MCF 10A (cell line): ENCODE measurements around the gene SLC13A2. TPM values are rescaled to one million over a fixed set of nuclear protein-coding genes. Genes with fewer than 3 reads are reported as not detected.

Experiments used
- BruUV-seq: library from RNA; stranded (reverse); fragments of 400-500 nt; replicated peaks from 2 replicates; lab custom pipeline; 2021; lab: Mats Ljungman, UMichigan
- CTCF ChIA-PET: fragments of 300-600 bp; sonication (Branson Sonifier 250); formaldehyde crosslinking; extraction: SDS; loops from one replicate; lab custom pipeline; 2021; ENCODE audit warnings: antibody characterized with exemption, inconsistent platforms; lab: Yijun Ruan, JAX
- POLR2A ChIA-PET: fragments of 300-600, 350-650 bp; sonication (Branson Sonifier 250); formaldehyde crosslinking; extraction: SDS; loops from one replicate; lab custom pipeline; 2020; ENCODE audit warnings: antibody characterized with exemption, inconsistent platforms; lab: Yijun Ruan, JAX
- DNase-seq: peaks from one replicate; pipeline ENCODE4 v3.0.0-alpha.2; 2018; ENCODE audit not compliant: unreplicated experiment
- H3K27ac Mint-ChIP-seq: one replicate; pipeline ENCODE4 v1.8.0; 2022; ENCODE audit warnings: mild to moderate bottlenecking, low read depth, mixed read lengths; ENCODE audit not compliant: unreplicated experiment
- H3K27me3 Mint-ChIP-seq: one replicate; pipeline ENCODE4 v1.8.0; 2022; ENCODE audit warnings: mixed read lengths; ENCODE audit not compliant: insufficient read depth, unreplicated experiment
- H3K36me3 Mint-ChIP-seq: one replicate; pipeline ENCODE4 v1.8.0; 2022; ENCODE audit warnings: mild to moderate bottlenecking, moderate library complexity, mixed read lengths; ENCODE audit not compliant: insufficient read depth, unreplicated experiment
- H3K4me1 Mint-ChIP-seq: one replicate; pipeline ENCODE4 v1.8.0; 2022; ENCODE audit warnings: mixed read lengths; ENCODE audit not compliant: insufficient read depth, unreplicated experiment
- H3K4me3 Mint-ChIP-seq: one replicate; pipeline ENCODE4 v1.8.0; 2022; ENCODE audit warnings: mild to moderate bottlenecking, moderate library complexity, mixed read lengths; ENCODE audit not compliant: unreplicated experiment
- H3K9me3 Mint-ChIP-seq: one replicate; pipeline ENCODE4 v1.8.0; 2022; ENCODE audit warnings: mixed read lengths; ENCODE audit not compliant: unreplicated experiment
- intact Hi-C: fragments of 100-400 bp; cut with micrococcal nuclease; formaldehyde crosslinking; loops from 2 replicates; pipeline ENCODE4 v1.14.1; 2022
- total RNA-seq: library from RNA; stranded (reverse); gene quantifications from 2 replicates; pipeline ENCODE4 v1.2.3, GENCODE V29; 2022
- TF ChIP-seq, protein P1 (sequence below): fragments of 200-600 bp; IDR thresholded peaks from one replicate; pipeline ENCODE4 v1.8.0; 2022; ENCODE audit warnings: antibody characterized with exemption, mild to moderate bottlenecking; ENCODE audit not compliant: unreplicated experiment

SLC13A2 gene
- total RNA-seq, 1 experiment from 2014 or later = not detected

DNA sequence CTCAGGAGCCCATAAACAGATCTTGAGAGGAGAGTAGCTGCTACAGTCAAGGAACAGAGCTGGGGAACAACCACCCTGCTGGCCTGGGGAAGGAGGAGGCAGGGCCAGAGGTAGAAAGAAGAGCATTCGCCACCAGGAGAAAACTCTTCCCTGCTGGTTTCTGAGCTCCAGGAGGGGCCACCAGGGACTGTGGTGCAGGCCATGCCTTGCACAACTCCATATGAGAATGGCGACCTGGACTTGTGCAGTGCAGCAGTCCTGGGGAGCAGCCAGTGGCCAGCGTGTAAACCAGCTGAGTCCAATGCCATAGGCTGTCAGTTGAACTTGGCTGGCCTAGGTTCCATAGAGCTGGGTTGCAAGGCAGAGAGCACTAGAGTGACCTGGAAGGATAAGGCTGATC lies 11.6 kb downstream of the SLC13A2 start:
- Mint-ChIP-seq H3K27me3 (peaks cover 15% of the 10 kb centered on the region), H3K36me3 (no peaks in the 10 kb centered on the region), H3K9me3 (no peaks in the 10 kb centered on the region), H3K27ac (no peak overlapping the region), H3K4me3 (no peak overlapping the region), H3K4me1 (no peaks in the 10 kb centered on the region)
- ChIA-PET POLR2A (interaction anchor here (0.6 to 1.3 kb wide), 2 partner anchors 68 to 419 kb away, joined by 3 to 4 read pairs; no protein-coding TSS in a partner anchor), CTCF (interaction anchor here (1.2 to 1.6 kb wide), 3 partner anchors 12 to 56 kb away, joined by 3 to 4 read pairs (median 3); no protein-coding TSS in a partner anchor)
- TF ChIP-seq, protein P1, sequence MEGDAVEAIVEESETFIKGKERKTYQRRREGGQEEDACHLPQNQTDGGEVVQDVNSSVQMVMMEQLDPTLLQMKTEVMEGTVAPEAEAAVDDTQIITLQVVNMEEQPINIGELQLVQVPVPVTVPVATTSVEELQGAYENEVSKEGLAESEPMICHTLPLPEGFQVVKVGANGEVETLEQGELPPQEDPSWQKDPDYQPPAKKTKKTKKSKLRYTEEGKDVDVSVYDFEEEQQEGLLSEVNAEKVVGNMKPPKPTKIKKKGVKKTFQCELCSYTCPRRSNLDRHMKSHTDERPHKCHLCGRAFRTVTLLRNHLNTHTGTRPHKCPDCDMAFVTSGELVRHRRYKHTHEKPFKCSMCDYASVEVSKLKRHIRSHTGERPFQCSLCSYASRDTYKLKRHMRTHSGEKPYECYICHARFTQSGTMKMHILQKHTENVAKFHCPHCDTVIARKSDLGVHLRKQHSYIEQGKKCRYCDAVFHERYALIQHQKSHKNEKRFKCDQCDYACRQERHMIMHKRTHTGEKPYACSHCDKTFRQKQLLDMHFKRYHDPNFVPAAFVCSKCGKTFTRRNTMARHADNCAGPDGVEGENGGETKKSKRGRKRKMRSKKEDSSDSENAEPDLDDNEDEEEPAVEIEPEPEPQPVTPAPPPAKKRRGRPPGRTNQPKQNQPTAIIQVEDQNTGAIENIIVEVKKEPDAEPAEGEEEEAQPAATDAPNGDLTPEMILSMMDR = no peak
- intact Hi-C loops = no loop called here
- DNase-seq = no peak
- BruUV-seq = no TSS peak

GRCh38 chr17:28487881-28488532 lies 14.6 kb downstream of the SLC13A2 start:
- CTCF ChIA-PET = interaction anchor here (0.7 to 1.2 kb wide), 5 partner anchors 8 to 59 kb away, joined by 3 to 5 read pairs (median 4); no protein-coding TSS in a partner anchor
- Mint-ChIP-seq H3K4me1 (peaks cover 8% of the 10 kb centered on the region), H3K4me3 (no peak overlapping the region), H3K9me3 (no peaks in the 10 kb centered on the region), H3K27me3 (peaks cover 15% of the 10 kb centered on the region), H3K27ac (no peak overlapping the region), H3K36me3 (no peaks in the 10 kb centered on the region)
- no peak for DNase-seq
- TF ChIP-seq, protein P1 = no peak
- intact Hi-C loops = no loop called here
- no TSS peak for BruUV-seq
- POLR2A ChIA-PET = interaction anchor here (0.5 kb wide), 1 partner anchor 140 kb away, joined by 3 read pairs; no protein-coding TSS in a partner anchor

DNA sequence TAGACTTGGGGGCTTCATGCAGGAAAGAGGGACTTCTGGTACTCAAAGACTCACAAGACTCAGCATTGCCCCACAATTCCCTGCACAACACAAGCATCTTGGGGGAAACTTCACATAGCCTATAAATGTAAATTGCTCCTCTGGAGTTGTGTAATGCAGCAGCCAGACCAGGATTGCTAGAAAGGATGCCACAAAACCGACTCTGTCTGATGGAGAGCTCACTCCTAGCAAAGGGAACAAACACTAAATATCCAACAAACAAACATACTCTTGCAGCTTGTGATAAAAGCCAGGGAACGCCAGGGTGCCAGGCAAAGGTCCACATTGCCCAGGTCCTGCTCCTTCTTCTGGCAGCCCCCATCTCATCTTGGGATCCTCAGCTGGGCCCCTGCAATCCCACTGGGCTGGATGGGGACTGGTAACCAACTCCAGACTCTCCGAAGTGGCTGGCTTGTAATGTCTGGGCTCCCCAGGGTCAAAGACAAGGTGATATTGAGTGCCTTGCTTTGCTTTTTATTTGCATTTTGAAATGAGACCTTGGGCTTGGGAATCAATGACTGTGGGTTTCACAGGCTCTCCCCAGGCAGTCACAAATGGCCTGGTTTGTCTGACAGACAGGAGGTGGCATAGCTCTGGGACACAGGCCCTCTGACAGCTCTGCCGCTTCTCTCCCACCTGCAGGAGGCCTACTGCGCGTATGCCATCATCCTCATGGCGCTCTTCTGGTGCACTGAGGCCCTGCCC lies 15.3 kb downstream of the SLC13A2 start:
- BruUV-seq = no TSS peak
- Mint-ChIP-seq H3K9me3 (no peaks in the 10 kb centered on the region), H3K4me1 (peaks cover 8% of the 10 kb centered on the region), H3K27ac (no peak overlapping the region), H3K27me3 (peaks cover 14% of the 10 kb centered on the region), H3K36me3 (no peaks in the 10 kb centered on the region), H3K4me3 (no peak overlapping the region)
- TF ChIP-seq, protein P1 = no peak
- intact Hi-C loops = no loop called here
- POLR2A ChIA-PET = no interaction called here
- no peak for DNase-seq
- CTCF ChIA-PET = interaction anchor here (0.8 to 1.4 kb wide), 2 partner anchors 58 to 72 kb away, joined by 4 to 8 read pairs; no protein-coding TSS in a partner anchor

- peaks cover 8% of the 10 kb centered on the region for H3K4me1 Mint-ChIP-seq
- CTCF ChIA-PET = interaction anchor here (0.6 to 1.8 kb wide), 6 partner anchors 9 to 153 kb away, joined by 3 to 5 read pairs (median 4); no protein-coding TSS in a partner anchor
Observed at GRCh38 chr17:28491286-28491685, 17.8 kb downstream of the SLC13A2 start.

More at GRCh38 chr17:28491286-28491685, 17.8 kb downstream of the SLC13A2 start:
- Mint-ChIP-seq H3K27me3 (no peaks in the 10 kb centered on the region), H3K9me3 (no peaks in the 10 kb centered on the region), H3K4me3 (no peak overlapping the region), H3K36me3 (no peaks in the 10 kb centered on the region), H3K27ac (no peak overlapping the region)
- TF ChIP-seq, protein P1 = no peak
- POLR2A ChIA-PET = interaction anchor here (0.7 to 1.9 kb wide), 6 partner anchors 60 to 255 kb away, joined by 3 to 14 read pairs (median 4); partner anchors contain the start of genes PIGS, POLDIP2 and SLC46A1
- no peak for DNase-seq
- intact Hi-C loops = loop anchor here (5.0 kb wide), 2 partner anchors 154 to 259 kb away; partner anchors contain the start of genes IFT20 and TNFAIP1
- BruUV-seq = no TSS peak
